ENCODE data around the gene KLF4.

DNA sequence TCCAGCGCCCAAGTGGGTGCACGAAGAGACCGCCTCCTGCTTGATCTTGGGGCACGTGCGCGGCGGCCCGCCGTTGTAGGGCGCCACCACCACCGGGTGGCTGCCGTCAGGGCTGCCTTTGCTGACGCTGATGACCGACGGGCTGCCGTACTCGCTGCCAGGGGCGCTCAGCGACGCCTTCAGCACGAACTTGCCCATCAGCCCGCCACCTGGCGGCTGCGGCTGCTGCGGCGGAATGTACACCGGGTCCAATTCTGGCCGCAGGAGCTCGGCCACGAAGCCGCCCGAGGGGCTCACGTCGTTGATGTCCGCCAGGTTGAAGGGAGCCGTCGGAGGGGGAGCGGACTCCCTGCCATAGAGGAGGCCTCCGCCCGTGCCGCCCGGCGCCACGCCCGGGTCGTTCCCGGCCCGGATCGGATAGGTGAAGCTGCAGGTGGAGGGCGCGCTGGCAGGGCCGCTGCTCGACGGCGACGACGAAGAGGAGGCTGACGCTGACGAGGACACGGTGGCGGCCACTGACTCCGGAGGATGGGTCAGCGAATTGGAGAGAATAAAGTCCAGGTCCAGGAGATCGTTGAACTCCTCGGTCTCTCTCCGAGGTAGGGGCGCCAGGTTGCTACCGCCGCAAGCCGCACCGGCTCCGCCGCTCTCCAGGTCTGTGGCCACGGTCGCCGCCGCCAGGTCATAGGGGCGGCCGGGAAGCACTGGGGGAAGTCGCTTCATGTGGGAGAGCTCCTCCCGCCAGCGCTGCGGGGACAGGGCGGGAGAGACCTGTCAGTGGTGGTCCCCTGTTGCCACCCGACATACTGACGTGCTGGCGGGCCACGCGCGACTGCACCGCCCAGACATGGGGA, 1.8 kb downstream of the KLF4 start:
- TF ChIP-seq CTCF (IDR thresholded peaks at IDR 0.05): peak; percentile 81
- no peak for TF ChIP-seq POLR2AphosphoS5 (IDR thresholded peaks at IDR 0.05; ENCODE audit: low read depth, low read length)

All from Panc1 (cell line).